Endothelial cell of umbilical vein (primary cell): Measurements from ENCODE around the gene PINK1. TPM values are rescaled to one million over a fixed set of nuclear protein-coding genes. Genes with fewer than 3 reads are reported as not detected.

ENCODE experiments used
- BruUV-seq: library from RNA; stranded (reverse); fragments of 400-500 nt; replicated peaks from 2 replicates; lab custom pipeline; 2021; lab: Mats Ljungman, UMichigan
- CTCF ChIA-PET: fragments of 300-600, 350-600 bp; sonication (Branson Sonifier 250); formaldehyde crosslinking; loops from one replicate; lab custom pipeline; 2021; ENCODE audit warnings: antibody characterized with exemption, inconsistent platforms; lab: Charles Lee
- POLR2A ChIA-PET: fragments of 300-600, 350-600 bp; sonication (Branson Sonifier 250); formaldehyde crosslinking; loops from one replicate; lab custom pipeline; 2021; ENCODE audit warnings: antibody characterized with exemption, inconsistent platforms; lab: Charles Lee
- DNase-seq: peaks from one replicate; pipeline ENCODE4 v3.0.0-alpha.2; 2011; ENCODE audit warnings: low read depth, low spot score
- FAIRE-seq: peaks from 2 replicates; lab custom pipeline; 2011; peaks lifted over from hg19 to GRCh38; lab: Jason Lieb, UNC
- H2AFZ ChIP-seq: 2 replicates; pipeline ENCODE4 v1.6.0; 2012; ENCODE audit warnings: low read depth, low read length, control low read depth, inconsistent platforms
- H3K27ac ChIP-seq: 2 replicates; pipeline ENCODE4 v1.5.1; 2011; ENCODE audit warnings: low read depth, mild to moderate bottlenecking, control low read depth, low read length, moderate library complexity; ENCODE audit not compliant: insufficient read depth
- H3K27me3 ChIP-seq, 2 experiments: 2 replicates each; pipeline versions ENCODE4 v1.6.0 to v1.6.1; 2011; ENCODE audit warnings: low read length in 2 of 2, mixed read lengths in 1 of 2; ENCODE audit not compliant: control insufficient read depth in 2 of 2, insufficient read depth in 2 of 2
- H3K36me3 ChIP-seq, 2 experiments: 2 replicates in 1 of 2; 3 replicates in 1 of 2; pipeline ENCODE4 v1.5.1; 2011; ENCODE audit warnings: low read length in 2 of 2, mild to moderate bottlenecking in 1 of 2, moderate library complexity in 1 of 2; ENCODE audit not compliant: control insufficient read depth in 2 of 2, insufficient read depth in 2 of 2; ENCODE audit errors: extremely low read depth in 1 of 2
- H3K4me1 ChIP-seq: 3 replicates; pipeline ENCODE4 v1.5.1; 2011; ENCODE audit warnings: mild to moderate bottlenecking, low read length; ENCODE audit not compliant: control insufficient read depth, insufficient read depth; ENCODE audit errors: extremely low read depth
- H3K4me2 ChIP-seq: 2 replicates; pipeline ENCODE4 v1.6.1; 2011; ENCODE audit warnings: low read length, control low read depth, mixed read lengths; ENCODE audit not compliant: insufficient read depth
- H3K4me3 ChIP-seq, 3 experiments: fragments of 200-600 bp in 1 of 3; sonication (generic), shearing (Covaris generic) in 1 of 3; replicated peaks in 1 of 3; 2 replicates each; pipeline ENCODE4 v1.5.1; 2011 to 2016; ENCODE audit warnings: control low read depth in 3 of 3, low read length in 3 of 3, mild to moderate bottlenecking in 2 of 3, inconsistent platforms in 1 of 3, low read depth in 1 of 3, moderate library complexity in 1 of 3; ENCODE audit not compliant: insufficient read depth in 1 of 3
- H3K79me2 ChIP-seq: 2 replicates; pipeline ENCODE4 v1.6.0; 2012; ENCODE audit warnings: low read length, inconsistent platforms; ENCODE audit not compliant: control insufficient read depth, insufficient read depth
- H3K9ac ChIP-seq: replicated peaks from 2 replicates; pipeline ENCODE3; 2011; ENCODE audit warnings: low read length, control low read depth; ENCODE audit not compliant: insufficient read depth; ENCODE audit errors: extremely low read depth
- H3K9me1 ChIP-seq: replicated peaks from 3 replicates; pipeline ENCODE4 v1.6.0; 2011; ENCODE audit warnings: mild to moderate bottlenecking, low read length; ENCODE audit not compliant: control insufficient read depth, insufficient read depth; ENCODE audit errors: extremely low read depth
- H3K9me3 ChIP-seq: replicated peaks from 2 replicates; pipeline ENCODE4 v1.5.1; 2012; ENCODE audit warnings: low read length, inconsistent platforms; ENCODE audit not compliant: control insufficient read depth, insufficient read depth
- H4K20me1 ChIP-seq: replicated peaks from 2 replicates; pipeline ENCODE3; 2011; ENCODE audit warnings: mild to moderate bottlenecking, low read length; ENCODE audit not compliant: control insufficient read depth, insufficient read depth; ENCODE audit errors: extremely low read depth
- EZH2 ChIP-seq: IDR thresholded peaks from 2 replicates; pipeline ENCODE4 v1.6.1; 2012; ENCODE audit warnings: borderline replicate concordance, low read depth, mild to moderate bottlenecking, moderate library complexity, low read length, inconsistent platforms; ENCODE audit not compliant: severe bottlenecking
- FOS ChIP-seq: IDR thresholded peaks from 2 replicates; pipeline ENCODE4 v1.6.1; 2011; ENCODE audit warnings: mild to moderate bottlenecking, low read length, moderate library complexity, borderline replicate concordance; ENCODE audit not compliant: insufficient read depth
- GATA2 ChIP-seq: IDR thresholded peaks from 2 replicates; pipeline ENCODE4 v1.7.0; 2011; ENCODE audit warnings: low read depth, mild to moderate bottlenecking, moderate library complexity, mixed read lengths, low read length; ENCODE audit not compliant: insufficient read length, insufficient read depth
- JUN ChIP-seq: IDR thresholded peaks from 2 replicates; pipeline ENCODE4 v1.6.1; 2011; ENCODE audit warnings: borderline replicate concordance, low read depth; ENCODE audit not compliant: insufficient read length, insufficient read depth
- MYC ChIP-seq: IDR thresholded peaks from one replicate; pipeline ENCODE4 v1.6.1; 2011; ENCODE audit warnings: mild to moderate bottlenecking, low read depth, low read length
- POLR2A ChIP-seq: IDR thresholded peaks from 2 replicates; pipeline ENCODE4 v1.6.1; 2012; ENCODE audit warnings: low read depth, mild to moderate bottlenecking, control low read depth, low read length
- POLR2AphosphoS5 ChIP-seq: IDR thresholded peaks from 2 replicates; pipeline ENCODE4 v1.6.1; 2012; ENCODE audit warnings: low read depth, mild to moderate bottlenecking, control low read depth, low read length, moderate library complexity; ENCODE audit not compliant: insufficient read depth
- dilution Hi-C: fragments of 300-500 bp; cut with MboI; formaldehyde crosslinking; loops from one replicate; pipeline ENCODE4 v1.15.0; 2019; ENCODE audit warnings: low sequenced_read_pairs; ENCODE audit not compliant: extremely low pct_ligation_motif_present
- intact Hi-C: fragments of 100-400 bp; cut with micrococcal nuclease; formaldehyde crosslinking; loops from one replicate; pipeline ENCODE4 v1.10.0; 2022
- polyA plus RNA-seq, 4 experiments: library from polyadenylated mRNA; depleted of rRNA in 3 of 4; stranded (reverse) in 3 of 4; unstranded in 1 of 4; fragments of >200 nt; gene quantifications; 2 replicates each; pipeline versions ENCODE4 v1.2.1 to v1.2.3, GENCODE V29; 2011 to 2012; ENCODE audit warnings: missing spikeins in 1 of 4
- total RNA-seq: library from RNA; stranded (reverse); gene quantifications from 2 replicates; pipeline ENCODE4 v1.2.3, GENCODE V29; 2021
- TF ChIP-seq, protein P1 (sequence below): IDR thresholded peaks from 2 replicates; pipeline ENCODE4 v1.6.1; 2011; ENCODE audit not compliant: insufficient read depth, insufficient read length
- TF ChIP-seq, protein P2 (sequence below), 2 donors: IDR thresholded peaks; 1 replicate in 1 of 2; 2 replicates in 1 of 2; pipeline ENCODE4 v1.5.1; 2011; ENCODE audit warnings: low read length in 2 of 2, mild to moderate bottlenecking in 2 of 2, moderate library complexity in 2 of 2, control low read depth in 1 of 2, inconsistent platforms in 1 of 2, low read depth in 1 of 2; ENCODE audit not compliant: insufficient read depth in 1 of 2; ENCODE audit errors: extremely low read depth in 1 of 2

PINK1 gene
- total and polyA plus RNA-seq, 2 donors (not counting 3 experiments of a cell fraction or from before 2014, with no cell fraction given): 27.3 to 27.9 TPM

DNA sequence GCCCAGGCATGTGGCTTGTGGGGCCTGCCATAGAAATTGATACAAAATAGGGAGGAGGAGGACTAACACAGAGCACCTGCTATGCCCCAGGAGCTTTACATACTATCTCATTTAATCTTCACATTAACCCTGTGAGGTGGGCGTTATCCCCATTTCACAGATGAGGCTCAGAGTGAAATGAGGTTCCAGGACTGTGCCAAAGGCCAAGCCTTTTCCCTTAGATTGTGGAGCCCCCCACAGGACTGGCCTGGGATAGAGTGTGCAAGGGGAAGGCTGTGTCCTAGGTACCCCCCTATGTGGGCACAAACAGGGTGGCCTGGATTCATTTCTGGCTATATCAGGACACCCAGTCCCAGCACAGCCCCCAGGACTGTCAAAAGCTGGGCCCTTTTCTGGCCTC is 30.1 kb downstream of the PINK1 start:
- FAIRE-seq: no peak
- intact Hi-C loops: no loop called here
- POLR2A ChIA-PET: no interaction called here

DNA sequence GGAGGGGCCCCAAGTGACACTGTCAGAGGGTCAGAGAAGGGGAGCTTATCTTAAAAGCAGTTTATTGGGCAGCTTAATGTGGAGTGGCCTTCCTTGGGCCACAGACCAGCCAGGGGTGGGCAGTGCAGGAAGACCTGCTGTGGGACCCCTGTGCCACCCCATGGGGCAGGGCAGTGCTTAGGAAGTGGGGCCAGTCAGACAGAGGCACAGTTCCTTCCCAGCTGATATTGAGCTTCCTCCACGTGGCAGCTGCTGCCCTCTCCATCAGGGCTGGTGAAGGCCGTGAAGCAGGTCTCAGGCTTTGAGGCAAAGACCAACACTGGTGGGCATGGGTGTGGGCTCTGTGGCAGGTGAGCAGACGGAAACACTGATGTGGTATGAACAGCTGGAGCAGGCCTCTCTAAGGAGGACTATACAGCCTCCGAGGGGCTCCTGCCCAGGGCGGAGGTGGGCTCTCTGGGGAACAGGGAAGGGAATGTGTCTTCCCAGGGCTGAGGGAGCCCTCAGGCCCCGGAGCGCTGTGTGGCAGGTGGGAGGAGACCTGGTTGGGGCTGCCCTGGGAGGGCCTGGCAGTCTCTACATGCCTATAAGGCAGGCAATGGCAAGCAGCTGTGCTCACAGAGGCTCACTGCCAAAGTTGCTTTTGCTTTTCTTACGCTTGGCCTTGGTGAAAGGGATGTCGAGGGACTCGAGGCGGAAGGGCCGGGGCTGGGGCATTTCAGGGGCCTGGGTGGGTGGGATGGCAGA is 30.9 kb downstream of the PINK1 start:
- Histone ChIP-seq H3K36me3 (no peaks in the 10 kb centered on the region), H3K9ac (no peak overlapping the region), H4K20me1 (no peaks in the 10 kb centered on the region), H2AFZ (peak overlapping the region; percentile 34), H3K4me1 (peaks cover 22% of the 10 kb centered on the region), H3K9me3 (no peaks in the 10 kb centered on the region), H3K79me2 (peaks cover 21% of the 10 kb centered on the region), H3K27ac (no peak overlapping the region), H3K27me3 (no peaks in the 10 kb centered on the region), H3K4me3 (no peak overlapping the region), H3K9me1 (no peaks in the 10 kb centered on the region), H3K4me2 (no peak overlapping the region)
- intact Hi-C loops: no loop called here
- ChIA-PET CTCF (no interaction called here), POLR2A (no interaction called here)
- TF ChIP-seq MYC (no peak), FOS (no peak), JUN (no peak), POLR2A (no peak), GATA2 (no peak), POLR2AphosphoS5 (no peak), EZH2 (no peak)
- TF ChIP-seq, protein P1, sequence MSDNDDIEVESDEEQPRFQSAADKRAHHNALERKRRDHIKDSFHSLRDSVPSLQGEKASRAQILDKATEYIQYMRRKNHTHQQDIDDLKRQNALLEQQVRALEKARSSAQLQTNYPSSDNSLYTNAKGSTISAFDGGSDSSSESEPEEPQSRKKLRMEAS: no peak
- TF ChIP-seq, protein P2, sequence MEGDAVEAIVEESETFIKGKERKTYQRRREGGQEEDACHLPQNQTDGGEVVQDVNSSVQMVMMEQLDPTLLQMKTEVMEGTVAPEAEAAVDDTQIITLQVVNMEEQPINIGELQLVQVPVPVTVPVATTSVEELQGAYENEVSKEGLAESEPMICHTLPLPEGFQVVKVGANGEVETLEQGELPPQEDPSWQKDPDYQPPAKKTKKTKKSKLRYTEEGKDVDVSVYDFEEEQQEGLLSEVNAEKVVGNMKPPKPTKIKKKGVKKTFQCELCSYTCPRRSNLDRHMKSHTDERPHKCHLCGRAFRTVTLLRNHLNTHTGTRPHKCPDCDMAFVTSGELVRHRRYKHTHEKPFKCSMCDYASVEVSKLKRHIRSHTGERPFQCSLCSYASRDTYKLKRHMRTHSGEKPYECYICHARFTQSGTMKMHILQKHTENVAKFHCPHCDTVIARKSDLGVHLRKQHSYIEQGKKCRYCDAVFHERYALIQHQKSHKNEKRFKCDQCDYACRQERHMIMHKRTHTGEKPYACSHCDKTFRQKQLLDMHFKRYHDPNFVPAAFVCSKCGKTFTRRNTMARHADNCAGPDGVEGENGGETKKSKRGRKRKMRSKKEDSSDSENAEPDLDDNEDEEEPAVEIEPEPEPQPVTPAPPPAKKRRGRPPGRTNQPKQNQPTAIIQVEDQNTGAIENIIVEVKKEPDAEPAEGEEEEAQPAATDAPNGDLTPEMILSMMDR (IDR thresholded peaks at IDR 0.05; ENCODE audit: extremely low read depth in 1 of 2, insufficient read depth in 1 of 2, low read depth in 1 of 2, low read length in 2 of 2): no peak
- FAIRE-seq: no peak
- no TSS peak for BruUV-seq
- DNase-seq: no peak
- dilution Hi-C loops: no loop called here

More for the DNA sequence above, 30.1 kb downstream of the PINK1 start:
- Histone ChIP-seq H3K9me3 (no peaks in the 10 kb centered on the region), H3K4me1 (peaks cover 22% of the 10 kb centered on the region), H3K36me3 (no peaks in the 10 kb centered on the region), H3K4me2 (no peak overlapping the region), H4K20me1 (no peaks in the 10 kb centered on the region), H3K4me3 (no peak overlapping the region), H2AFZ (no peak overlapping the region), H3K79me2 (peaks cover 28% of the 10 kb centered on the region), H3K27ac (no peak overlapping the region), H3K27me3 (no peaks in the 10 kb centered on the region), H3K9ac (no peak overlapping the region), H3K9me1 (no peaks in the 10 kb centered on the region)
- no TSS peak for BruUV-seq
- TF ChIP-seq FOS: no peak
- no peak for TF ChIP-seq JUN
- no peak for TF ChIP-seq POLR2A
- no peak for TF ChIP-seq POLR2AphosphoS5
- no peak for DNase-seq
- CTCF ChIA-PET: interaction anchor here (0.8 kb wide), 1 partner anchor 29 kb away, joined by 3 read pairs; no protein-coding TSS in a partner anchor
- dilution Hi-C loops: no loop called here
